ENCODE data around the gene KIR2DL3. TPM values are rescaled to one million over a fixed set of nuclear protein-coding genes. Genes with fewer than 3 reads are reported as not detected.

KIR2DL3 gene
- total and polyA plus RNA-seq, 2 experiments from 2014 or later = not detected

DNA sequence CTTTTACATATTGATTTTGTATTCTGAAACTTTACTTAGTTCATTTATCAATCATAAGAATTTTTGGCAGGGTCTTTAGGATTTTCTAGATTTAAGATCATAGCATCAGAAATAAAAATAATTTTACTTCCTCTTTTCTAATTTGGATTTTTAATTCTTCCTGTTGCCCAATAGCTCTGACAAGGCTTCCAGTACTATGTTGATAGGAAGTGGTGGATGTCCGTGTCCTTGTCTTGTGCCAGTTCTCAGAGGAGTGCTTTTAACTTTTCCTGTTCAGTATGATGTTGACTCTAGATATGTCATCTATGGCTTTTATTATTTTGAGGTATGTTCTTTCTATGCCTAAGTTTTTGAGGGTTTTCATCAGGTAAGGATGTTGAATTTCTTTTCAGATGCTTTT is 57.4 kb downstream of the KIR2DL3 start (continued):
- no peak for TF ChIP-seq ZNF114 (CRISPR knock-in tag; IDR thresholded peaks at IDR 0.05)

Small RNA genes lying within 50 kb of the gene (small RNA-seq; reads per million reads assigned to genes)
- gene AC245128.2 (ENCODE audit: low replicate concordance) = not detected
- gene KIR3DP1 (ENCODE audit: low replicate concordance) = not detected

Other genes with a start within 250 kb of the KIR2DL3 start
- gene LAIR2, start 235.7 kb upstream of the KIR2DL3 start, total RNA-seq (2014; rRNA removed; shearing (Covaris generic)) = not detected in 2 replicates
- not detected in 2 replicates for gene LAIR2, start 235.7 kb upstream of the KIR2DL3 start, polyA plus RNA-seq (2016; fragmentation: Nextera tagmentation; extraction: Ambion mirVana)
- not detected in 2 replicates for gene LILRA2, start 164.7 kb upstream of the KIR2DL3 start, total RNA-seq (2014; rRNA removed; shearing (Covaris generic))
- gene LILRA2, start 164.7 kb upstream of the KIR2DL3 start, polyA plus RNA-seq (2016; fragmentation: Nextera tagmentation; extraction: Ambion mirVana) = not detected in 2 replicates
- gene LILRA1, start 144.9 kb upstream of the KIR2DL3 start, total RNA-seq (2014; rRNA removed; shearing (Covaris generic)) = not detected in 2 replicates
- gene LILRA1, start 144.9 kb upstream of the KIR2DL3 start, polyA plus RNA-seq (2016; fragmentation: Nextera tagmentation; extraction: Ambion mirVana) = not detected in 2 replicates
- 0.14 TPM in 1 of 2 replicates, not detected in the other for gene LILRB1, start 108.0 kb upstream of the KIR2DL3 start, total RNA-seq (2014; rRNA removed; shearing (Covaris generic))
- 0.12 TPM in 1 of 2 replicates, not detected in the other for gene LILRB1, start 108.0 kb upstream of the KIR2DL3 start, polyA plus RNA-seq (2016; fragmentation: Nextera tagmentation; extraction: Ambion mirVana)
- not detected in 2 replicates for gene LILRB4, start 75.5 kb upstream of the KIR2DL3 start, total RNA-seq (2014; rRNA removed; shearing (Covaris generic))
- gene LILRB4, start 75.5 kb upstream of the KIR2DL3 start, polyA plus RNA-seq (2016; fragmentation: Nextera tagmentation; extraction: Ambion mirVana) = not detected in 2 replicates
- not detected in 2 replicates for gene KIR3DL3, start 14.1 kb upstream of the KIR2DL3 start, total RNA-seq (2014; rRNA removed; shearing (Covaris generic))
- not detected in 2 replicates for gene KIR3DL3, start 14.1 kb upstream of the KIR2DL3 start, polyA plus RNA-seq (2016; fragmentation: Nextera tagmentation; extraction: Ambion mirVana)
- not detected in 2 replicates for gene KIR2DL1, start 31.3 kb downstream of the KIR2DL3 start, total RNA-seq (2014; rRNA removed; shearing (Covaris generic))
- gene KIR2DL1, start 31.3 kb downstream of the KIR2DL3 start, polyA plus RNA-seq (2016; fragmentation: Nextera tagmentation; extraction: Ambion mirVana) = not detected in 2 replicates
- gene KIR2DL4, start 65.1 kb downstream of the KIR2DL3 start, total RNA-seq (2014; rRNA removed; shearing (Covaris generic)) = not detected in 2 replicates
- gene KIR2DL4, start 65.1 kb downstream of the KIR2DL3 start, polyA plus RNA-seq (2016; fragmentation: Nextera tagmentation; extraction: Ambion mirVana) = not detected in 2 replicates
- gene KIR3DL1, start 78.0 kb downstream of the KIR2DL3 start, total RNA-seq (2014; rRNA removed; shearing (Covaris generic)) = not detected in 2 replicates
- gene KIR3DL1, start 78.0 kb downstream of the KIR2DL3 start, polyA plus RNA-seq (2016; fragmentation: Nextera tagmentation; extraction: Ambion mirVana) = not detected in 2 replicates
- gene KIR2DS4, start 94.2 kb downstream of the KIR2DL3 start, total RNA-seq (2014; rRNA removed; shearing (Covaris generic)) = not detected in 2 replicates
- not detected in 2 replicates for gene KIR2DS4, start 94.2 kb downstream of the KIR2DL3 start, polyA plus RNA-seq (2016; fragmentation: Nextera tagmentation; extraction: Ambion mirVana)
- not detected in 2 replicates for gene KIR3DL2, start 111.9 kb downstream of the KIR2DL3 start, total RNA-seq (2014; rRNA removed; shearing (Covaris generic))
- gene KIR3DL2, start 111.9 kb downstream of the KIR2DL3 start, polyA plus RNA-seq (2016; fragmentation: Nextera tagmentation; extraction: Ambion mirVana) = not detected in 2 replicates
- gene FCAR, start 135.7 kb downstream of the KIR2DL3 start, total RNA-seq (2014; rRNA removed; shearing (Covaris generic)) = not detected in 2 replicates
- gene FCAR, start 135.7 kb downstream of the KIR2DL3 start, polyA plus RNA-seq (2016; fragmentation: Nextera tagmentation; extraction: Ambion mirVana) = not detected in 2 replicates
- gene NCR1, start 167.6 kb downstream of the KIR2DL3 start, total RNA-seq (2014; rRNA removed; shearing (Covaris generic)) = 0.78 and 2.0 TPM in 2 replicates
- gene NCR1, start 167.6 kb downstream of the KIR2DL3 start, polyA plus RNA-seq (2016; fragmentation: Nextera tagmentation; extraction: Ambion mirVana) = 1.6 and 1.8 TPM in 2 replicates
- gene NLRP7, start 209.0 kb downstream of the KIR2DL3 start, total RNA-seq (2014; rRNA removed; shearing (Covaris generic)) = 1.8 and 2.2 TPM in 2 replicates
- gene NLRP7, start 209.0 kb downstream of the KIR2DL3 start, polyA plus RNA-seq (2016; fragmentation: Nextera tagmentation; extraction: Ambion mirVana) = 1.2 and 1.4 TPM in 2 replicates
- 126 and 128 TPM in 2 replicates for gene NLRP2, start 227.9 kb downstream of the KIR2DL3 start, total RNA-seq (2014; rRNA removed; shearing (Covaris generic))
- 51.7 and 54.8 TPM in 2 replicates for gene NLRP2, start 227.9 kb downstream of the KIR2DL3 start, polyA plus RNA-seq (2016; fragmentation: Nextera tagmentation; extraction: Ambion mirVana)

Data from GM23338 (cell line).